HG03064 (cell line): Measurements from ENCODE around the gene FPGS.
"Not testable (repeated sequence)": the region's sequence is repeated elsewhere in the genome, so short reads cannot be mapped to it uniquely, and the experiment has no call there.

Experiments
- ATAC-seq: cut with Tn5 transposase; IDR thresholded peaks from one replicate; pipeline ENCODE4 v1.9.1; 2021; ENCODE audit warnings: low read depth; ENCODE audit not compliant: unreplicated experiment

FPGS gene

DNA sequence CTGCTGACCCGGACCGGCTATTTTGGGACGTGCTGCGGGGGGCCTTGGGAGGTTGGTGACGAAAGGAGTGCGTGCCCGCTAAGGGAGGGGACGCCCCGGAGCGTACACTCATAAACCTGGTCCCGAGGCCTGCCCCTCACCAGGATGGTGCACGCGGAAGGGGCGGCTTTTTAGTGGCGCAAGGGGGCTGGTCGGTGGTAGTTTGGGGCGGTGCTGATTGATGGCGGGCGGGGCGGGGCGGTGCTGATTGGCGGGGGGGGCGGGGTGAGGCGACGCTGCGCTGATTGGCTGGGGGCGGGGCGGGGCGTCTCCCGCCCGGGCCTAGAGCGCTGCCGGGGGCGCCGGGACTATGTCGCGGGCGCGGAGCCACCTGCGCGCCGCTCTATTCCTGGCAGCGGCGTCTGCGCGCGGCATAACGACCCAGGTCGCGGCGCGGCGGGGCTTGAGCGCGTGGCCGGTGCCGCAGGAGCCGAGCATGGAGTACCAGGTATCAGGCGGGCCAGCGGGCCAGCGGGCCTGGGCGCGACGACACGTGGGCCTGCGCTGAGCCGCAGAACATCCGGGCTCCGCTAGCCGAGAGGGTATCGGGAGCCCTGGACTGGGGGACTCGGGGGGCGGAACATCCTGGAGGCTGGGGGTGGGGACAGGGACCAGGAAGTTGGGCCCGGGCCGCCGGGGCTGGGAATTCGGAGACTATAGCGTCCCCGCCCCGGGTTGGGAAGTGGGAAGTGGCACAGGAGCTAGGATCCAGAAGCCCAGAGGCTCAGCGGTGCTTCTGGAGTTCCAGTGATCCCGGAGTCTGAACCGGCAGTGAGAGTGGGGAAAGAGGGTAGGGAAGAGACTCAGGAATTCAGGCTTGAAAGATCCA is at the start of gene FPGS:
Gene FPGS (plus strand): TSS at position 307 of the 868 bp plus-strand sequence. CDS start 43 bp downstream, at position 350.
- peak; percentile 64 for ATAC-seq

GRCh38 chr9:127753148-127753547 is 49.5 kb upstream of the FPGS start:
- ATAC-seq, result no peak

- ATAC-seq, result no peak
These were observed 49.1 kb upstream of the FPGS start for GRCh38 chr9:127753622-127754021.

DNA sequence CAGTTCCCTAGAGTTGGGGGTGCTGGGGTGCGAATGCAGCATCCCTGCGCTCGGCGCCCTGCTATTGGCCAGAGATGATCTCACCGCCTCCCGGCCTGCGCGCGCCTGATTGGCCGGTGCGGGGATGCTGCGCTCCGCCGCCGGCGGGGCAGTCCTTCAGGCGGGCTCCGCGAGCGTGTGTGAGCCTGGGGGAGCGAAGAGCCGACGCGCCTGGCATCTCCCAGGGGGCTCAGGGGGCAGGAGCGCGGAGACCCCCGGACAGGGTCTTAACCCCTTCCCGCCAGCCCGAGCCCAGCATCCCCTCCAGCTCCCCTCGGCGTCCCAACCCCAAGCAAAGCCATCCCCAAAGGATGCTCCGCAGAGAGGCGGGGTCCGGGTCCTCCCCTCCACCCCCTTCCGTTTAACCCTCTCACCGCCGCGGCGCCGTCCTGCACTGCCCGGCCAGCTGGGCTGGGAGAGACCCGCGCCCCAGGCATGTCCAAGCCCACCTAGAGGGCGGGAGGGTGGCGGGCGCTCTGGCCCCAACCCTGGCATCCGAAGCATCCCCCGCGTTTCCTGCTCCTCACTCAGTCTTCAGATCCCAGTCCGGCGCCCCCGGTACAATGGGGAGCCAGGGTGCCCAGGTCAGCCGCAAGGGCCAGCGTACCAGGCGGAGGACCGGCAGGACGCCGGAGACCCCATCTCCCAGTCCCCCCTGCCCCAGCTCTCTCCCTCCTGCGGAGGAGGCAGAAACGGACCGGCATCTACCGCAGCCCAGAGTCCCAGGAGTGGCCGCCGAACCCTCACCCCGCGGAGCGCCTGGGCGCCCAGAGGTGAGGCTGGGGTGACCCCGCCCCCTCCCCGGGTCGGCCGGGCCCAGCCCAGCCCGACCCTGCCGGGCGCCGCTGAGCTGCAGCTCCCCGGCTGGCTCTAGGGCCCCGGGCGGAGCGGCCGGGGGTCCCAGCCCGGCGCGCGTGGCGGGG is 48.3 kb upstream of the FPGS start:
- ATAC-seq, result no peak

- ATAC-seq, result no peak
These were observed 47.3 kb upstream of the FPGS start for GRCh38 chr9:127755061-127756060.

DNA sequence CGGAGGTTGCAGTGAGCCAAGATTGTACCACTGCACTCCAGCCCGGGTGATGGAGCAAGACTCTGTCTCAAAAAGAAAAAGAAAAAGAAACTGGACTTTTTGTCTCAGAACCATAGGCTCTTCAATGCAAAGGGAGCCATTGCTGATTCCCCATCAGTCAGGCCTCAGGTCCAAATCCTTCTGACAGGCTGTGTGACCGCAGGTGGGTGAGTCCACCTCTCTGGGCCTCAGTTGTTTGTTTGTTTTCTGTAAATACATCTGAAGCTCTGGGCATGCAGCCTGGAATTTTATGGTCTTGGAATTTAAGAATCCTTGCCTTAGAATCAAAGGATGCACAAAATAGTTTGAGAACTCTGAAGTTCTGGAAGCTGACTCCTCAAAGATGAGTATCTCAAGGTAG is 46.4 kb upstream of the FPGS start:
- no peak for ATAC-seq

- ATAC-seq, result not testable (repeated sequence)
These were observed 45.9 kb upstream of the FPGS start for GRCh38 chr9:127756776-127757175.

DNA sequence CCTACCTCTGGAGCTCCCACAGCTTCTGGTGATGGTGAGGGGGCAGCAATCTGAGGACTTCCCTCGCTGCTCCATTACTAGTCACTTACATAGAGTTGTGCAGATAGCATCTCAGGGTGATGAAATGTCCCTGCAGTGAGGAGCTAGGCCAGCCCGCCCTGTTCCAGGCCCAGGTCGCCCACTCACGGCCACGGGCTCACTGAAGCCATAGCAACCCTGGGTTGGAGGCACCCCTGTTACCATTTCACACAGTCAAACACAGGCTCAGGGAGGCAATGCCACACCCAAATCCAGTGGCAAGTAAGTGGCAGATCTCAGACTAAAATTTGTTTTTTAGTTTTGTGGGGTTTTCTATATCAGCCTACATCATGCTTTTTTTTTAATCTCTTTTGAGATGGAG is 43.8 kb upstream of the FPGS start:
- no peak for ATAC-seq

DNA sequence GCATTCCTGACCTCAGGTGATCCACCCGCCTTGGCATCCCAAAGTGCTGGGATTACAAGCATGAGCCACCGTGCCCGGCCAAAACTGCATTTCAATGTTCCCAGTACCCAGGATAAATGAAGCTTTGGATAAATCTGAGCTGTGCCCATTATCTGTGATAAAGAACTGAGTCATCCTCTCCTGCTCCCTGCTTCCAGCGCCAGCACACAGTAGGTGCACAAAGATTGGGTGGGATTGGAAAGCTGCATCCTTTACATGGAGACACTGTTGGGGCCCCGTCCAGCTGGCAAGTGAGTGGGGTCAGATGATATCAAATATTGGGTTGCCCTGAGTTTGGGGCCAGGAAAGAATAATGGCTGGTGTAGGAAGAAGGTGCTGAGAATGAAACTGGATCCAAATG is 41.6 kb upstream of the FPGS start:
- no peak for ATAC-seq

- ATAC-seq, result no peak
These were observed 41.2 kb upstream of the FPGS start for GRCh38 chr9:127761491-127761956.

DNA sequence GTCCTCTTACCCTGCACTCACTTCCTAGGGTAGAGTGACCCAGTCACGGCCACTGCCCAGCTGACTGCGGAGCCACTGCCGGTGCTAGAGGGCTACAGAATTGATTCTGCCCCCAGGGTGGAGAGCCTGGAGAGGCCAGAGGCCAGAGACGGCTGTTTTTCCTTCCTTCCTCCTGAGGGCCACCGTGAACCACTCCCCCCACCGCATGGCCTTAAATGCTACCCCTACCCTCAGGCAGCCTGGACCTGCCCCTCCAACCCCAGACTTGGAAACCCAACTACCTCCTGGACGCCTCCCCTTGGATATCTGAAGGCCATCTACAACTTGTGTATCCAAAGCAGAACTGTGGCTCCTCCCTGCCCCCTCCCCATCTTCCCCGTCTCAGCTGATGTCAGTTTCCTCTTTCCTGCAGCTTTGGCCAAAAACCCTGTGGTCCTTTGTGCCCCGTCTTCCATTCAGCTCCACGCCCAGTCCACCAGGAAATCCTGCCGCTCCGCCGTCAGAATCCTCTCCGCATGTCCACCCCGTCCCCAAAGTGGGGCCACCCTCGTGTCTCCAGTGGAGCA is 40.5 kb upstream of the FPGS start:
- ATAC-seq, result no peak

DNA sequence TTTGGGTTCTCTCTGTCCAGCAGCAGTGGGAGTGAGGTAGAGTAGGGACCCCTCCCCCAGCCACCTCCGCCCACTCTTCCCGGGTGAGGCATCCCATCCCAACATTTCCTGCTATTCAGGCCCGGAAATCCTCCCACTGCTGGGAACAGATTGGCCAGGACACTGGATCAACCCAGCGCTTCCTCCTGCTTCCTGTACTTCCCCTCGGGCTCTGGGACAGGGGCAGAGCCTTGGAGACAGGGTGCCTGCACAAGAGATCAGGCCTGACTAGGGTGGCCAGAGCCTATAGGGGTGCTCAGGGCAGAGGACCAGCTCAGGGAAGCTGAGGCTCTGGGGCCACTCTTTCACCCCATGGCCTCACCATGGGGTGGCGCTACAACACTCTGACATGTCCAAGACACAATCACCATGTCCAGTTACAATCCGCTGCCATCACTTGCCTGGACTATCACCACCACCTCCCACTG is 38.7 kb upstream of the FPGS start:
- ATAC-seq, result no peak

GRCh38 chr9:127765418-127765817 is 37.3 kb upstream of the FPGS start:
- ATAC-seq, result no peak

DNA sequence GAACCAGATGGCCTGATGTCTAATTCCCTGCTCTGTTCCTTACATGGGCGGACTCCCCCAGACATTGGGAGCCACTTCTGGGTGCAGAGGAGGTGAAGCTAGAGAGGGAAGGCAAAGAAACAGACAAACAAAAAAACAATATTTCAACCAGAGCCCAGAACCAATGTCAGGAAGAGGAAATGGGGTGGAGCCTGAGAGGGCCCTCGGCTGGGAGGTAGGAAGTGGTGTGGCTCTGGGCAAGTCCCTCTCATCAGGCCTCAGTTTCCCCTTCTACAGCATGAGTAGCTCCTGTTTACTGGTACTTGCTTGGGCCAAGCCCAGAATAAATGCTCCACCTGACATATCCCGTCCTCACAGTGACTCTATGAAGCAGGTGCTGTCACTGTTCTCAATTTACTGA is 35.3 kb upstream of the FPGS start:
- no peak for ATAC-seq

DNA sequence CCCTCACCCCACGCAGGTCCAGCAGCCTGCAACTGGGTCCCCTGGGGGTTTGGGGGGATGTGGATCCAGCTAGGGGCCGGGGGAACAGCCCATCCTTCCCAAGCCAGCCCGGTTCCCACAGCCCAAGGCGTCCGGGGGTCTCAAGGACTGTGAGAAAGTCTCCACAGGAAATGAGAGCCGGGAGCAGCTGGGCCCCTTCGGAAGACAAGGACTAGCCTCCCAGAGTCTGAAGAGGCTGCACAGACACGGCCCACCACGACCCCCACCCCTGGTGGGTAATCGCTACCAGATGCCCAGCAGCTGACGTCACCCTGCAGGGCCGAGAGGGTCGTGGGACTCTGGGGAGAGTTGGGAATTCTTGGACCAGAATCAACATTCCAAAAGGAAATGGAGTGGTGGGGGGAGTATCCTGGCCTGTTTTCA is 34.8 kb upstream of the FPGS start:
- no peak for ATAC-seq

DNA sequence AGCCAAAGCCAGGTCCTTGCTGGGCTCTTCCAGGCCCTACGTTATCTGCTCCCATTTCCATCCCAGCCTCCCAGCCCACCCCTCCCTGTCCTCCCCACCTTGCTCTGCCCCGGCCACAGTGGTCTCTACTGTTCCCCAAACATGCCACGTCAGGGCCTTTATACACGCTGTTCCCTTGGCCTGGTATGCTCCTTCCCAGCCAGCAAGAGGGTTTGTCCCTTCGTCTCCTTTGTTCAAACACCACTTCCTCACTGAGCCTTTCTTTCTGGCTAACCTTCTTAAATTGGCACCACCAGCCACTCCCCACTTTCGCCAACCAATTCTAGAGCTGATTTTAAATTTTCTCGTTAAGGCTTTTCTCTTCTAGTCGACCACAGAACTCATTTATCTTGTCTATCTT is 34.0 kb upstream of the FPGS start:
- ATAC-seq, result no peak

DNA sequence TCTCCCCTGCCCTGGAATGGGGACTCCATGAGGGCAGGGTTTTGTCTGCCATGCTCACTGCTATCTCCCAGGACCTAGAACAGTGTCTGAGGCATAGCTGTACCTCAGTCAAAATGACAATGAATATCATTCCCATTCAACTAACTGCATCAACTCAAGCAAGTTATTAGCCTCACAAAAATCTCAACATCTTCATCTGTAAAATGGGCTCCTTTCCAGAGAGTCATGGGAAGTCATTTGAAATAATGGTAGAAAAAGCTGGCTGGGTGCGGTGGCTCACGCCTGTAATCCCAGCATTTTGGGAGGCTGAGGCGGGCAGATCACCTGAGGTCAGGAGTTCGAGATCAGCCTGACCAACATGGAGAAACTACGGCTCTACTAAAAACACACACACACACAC is 33.6 kb upstream of the FPGS start:
- no peak for ATAC-seq

DNA sequence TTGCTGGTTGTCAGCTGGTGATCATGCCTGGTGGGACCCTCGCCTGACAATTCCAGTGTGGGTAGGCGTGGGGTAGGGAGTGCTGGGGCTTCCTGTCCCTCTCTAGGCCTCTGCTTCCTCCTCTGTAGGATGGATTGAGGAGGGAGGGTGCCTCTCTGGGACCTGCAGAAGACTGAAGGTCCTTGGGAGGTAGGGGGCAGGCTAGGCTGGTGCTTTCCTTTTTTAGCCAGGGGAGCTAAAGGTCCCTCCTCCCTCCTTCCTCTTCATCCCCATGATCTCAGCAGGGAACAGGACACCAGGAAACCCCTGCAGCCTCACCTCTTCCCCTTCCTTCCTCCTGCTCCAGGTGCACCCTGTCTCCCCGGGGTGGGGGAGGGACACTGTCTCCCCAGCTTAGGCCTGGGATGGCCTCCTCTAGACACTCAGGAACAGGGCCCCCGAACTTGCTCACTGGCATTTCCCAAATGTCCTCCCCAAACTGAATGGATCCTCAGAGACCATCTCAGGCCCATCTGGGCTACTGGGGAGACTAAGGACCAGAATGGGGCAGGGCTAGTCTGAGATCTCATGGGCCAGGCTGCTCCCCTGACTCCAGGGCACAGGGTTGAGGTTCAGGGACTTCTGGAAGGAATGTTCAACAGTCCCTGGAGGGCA is 32.6 kb upstream of the FPGS start:
- no peak for ATAC-seq

- no peak for ATAC-seq
These were observed 32.1 kb upstream of the FPGS start for GRCh38 chr9:127770583-127770904.
